ENCODE measurements around the gene CTIF. TPM values are rescaled to one million over a fixed set of nuclear protein-coding genes. Genes with fewer than 3 reads are reported as not detected.

CTIF gene
- total RNA-seq = 54.8 TPM
- long read RNA-seq, partial matches to known transcripts = 13 of 45 reads
- long read RNA-seq, other reads (novel, unspliced or antisense) = 32 of 45 reads

GRCh38 chr18:48538531-48539405 lies at the start of gene CTIF:
CTIF (plus strand) TSS chr18:48539031; CDS start chr18:48619566, 80,535 bp downstream.
- H3K4me1 ChIP-seq = peaks cover 14% of the 10 kb centered on the region
- peak within 1 kb of the TSS; percentile 89 for H3K27ac ChIP-seq
- H3K27me3 ChIP-seq (ENCODE audit: low read depth) = no peaks in the 10 kb centered on the region
- intact Hi-C loops (cut with DNase I) = no loop called here
- ATAC-seq (peak; percentile 90 to 93), DNase-seq (peak; percentile 97)
- peak within 1 kb of the TSS; percentile 80 for H3K4me3 ChIP-seq
- no peaks in the 10 kb centered on the region for H3K36me3 ChIP-seq
- H3K9me3 ChIP-seq = no peaks in the 10 kb centered on the region
- no peak for TF ChIP-seq CTCF (IDR thresholded peaks at IDR 0.05)

- TF ChIP-seq CTCF (IDR thresholded peaks at IDR 0.05) = no peak
- no peak for DNase-seq
- H3K4me1 ChIP-seq = peaks cover 18% of the 10 kb centered on the region
- no peaks in the 10 kb centered on the region for H3K27me3 ChIP-seq (ENCODE audit: low read depth)
- no peaks in the 10 kb centered on the region for H3K9me3 ChIP-seq
- no peak overlapping the region for H3K27ac ChIP-seq
- H3K36me3 ChIP-seq = no peaks in the 10 kb centered on the region
- intact Hi-C loops (cut with DNase I) = no loop called here
- H3K4me3 ChIP-seq = no peak overlapping the region
- ATAC-seq = peak in 1 of 2 donors; percentile 34
Measured at GRCh38 chr18:48490641-48491293, 48.1 kb upstream of the CTIF start.

- no peak for TF ChIP-seq CTCF (IDR thresholded peaks at IDR 0.05)
- intact Hi-C loops (cut with DNase I) = no loop called here
- DNase-seq (no peak), ATAC-seq (no peak)
- Histone ChIP-seq H3K27me3 (ENCODE audit: low read depth) (no peaks in the 10 kb centered on the region), H3K4me1 (peaks cover 18% of the 10 kb centered on the region), H3K4me3 (no peak overlapping the region), H3K9me3 (no peaks in the 10 kb centered on the region), H3K36me3 (no peaks in the 10 kb centered on the region), H3K27ac (no peak overlapping the region)
Measured at GRCh38 chr18:48492880-48493279, 46.0 kb upstream of the CTIF start.

- Histone ChIP-seq H3K4me1 (peaks cover 12% of the 10 kb centered on the region), H3K36me3 (no peaks in the 10 kb centered on the region), H3K27ac (no peak overlapping the region), H3K9me3 (no peaks in the 10 kb centered on the region), H3K4me3 (no peak overlapping the region), H3K27me3 (ENCODE audit: low read depth) (no peaks in the 10 kb centered on the region)
- intact Hi-C loops (cut with DNase I) = no loop called here
- no peak for TF ChIP-seq CTCF (IDR thresholded peaks at IDR 0.05)
- ATAC-seq (peak; percentile 52 to 70), DNase-seq (no peak)
Measured at GRCh38 chr18:48493434-48494230, 45.2 kb upstream of the CTIF start.

GRCh38 chr18:48497863-48498262 lies 41.0 kb upstream of the CTIF start:
- Histone ChIP-seq H3K4me3 (no peak overlapping the region), H3K27ac (no peak overlapping the region), H3K36me3 (no peaks in the 10 kb centered on the region), H3K9me3 (no peaks in the 10 kb centered on the region), H3K4me1 (peaks cover 10% of the 10 kb centered on the region), H3K27me3 (ENCODE audit: low read depth) (no peaks in the 10 kb centered on the region)
- ATAC-seq (no peak), DNase-seq (no peak)
- no peak for TF ChIP-seq CTCF (IDR thresholded peaks at IDR 0.05)
- intact Hi-C loops (cut with DNase I) = no loop called here
